ENCODE data around the gene SORBS2.
A peak's percentile ranks its signal among the peaks of the same experiment; 100 is the strongest.

The SORBS2 gene

DNA sequence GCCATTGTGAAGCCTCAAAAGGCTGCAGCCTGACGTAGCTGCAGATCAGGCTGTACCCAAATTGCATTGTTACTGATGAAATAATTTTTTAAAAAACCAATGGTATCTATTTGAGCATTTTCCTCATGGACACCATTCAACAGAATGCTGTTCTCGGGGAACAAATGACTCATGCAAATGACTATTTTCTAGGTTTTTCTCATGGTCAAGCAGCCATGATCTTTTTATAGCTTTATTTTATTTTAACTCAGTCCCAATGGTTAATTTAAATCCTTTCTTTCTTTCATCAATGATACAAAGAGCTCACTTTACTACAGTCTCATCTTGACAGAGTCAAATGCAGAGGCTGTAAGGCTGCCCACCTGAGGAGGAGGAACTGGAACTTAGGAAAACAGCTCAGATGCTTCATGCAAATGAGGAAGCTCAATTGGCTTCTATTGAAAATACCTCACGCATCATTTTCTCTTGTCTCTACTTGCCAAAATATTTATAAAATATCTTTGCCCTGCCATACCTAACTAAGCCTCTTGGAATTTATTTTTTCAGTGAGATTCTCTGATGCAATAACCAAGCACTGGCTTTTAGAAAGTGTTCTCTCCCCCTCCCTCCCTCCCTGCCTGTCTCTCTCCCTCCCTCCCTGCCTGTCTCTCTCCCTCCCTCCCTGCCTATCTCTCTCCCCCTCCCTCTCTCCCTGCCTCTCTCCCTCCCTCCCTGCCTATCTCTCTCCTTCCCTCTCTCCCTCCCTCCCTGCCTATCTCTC, 81.0 kb downstream of the SORBS2 start:
- DNase-seq (ENCODE audit: low read depth) = peak; percentile 61
- TF ChIP-seq, protein P1, sequence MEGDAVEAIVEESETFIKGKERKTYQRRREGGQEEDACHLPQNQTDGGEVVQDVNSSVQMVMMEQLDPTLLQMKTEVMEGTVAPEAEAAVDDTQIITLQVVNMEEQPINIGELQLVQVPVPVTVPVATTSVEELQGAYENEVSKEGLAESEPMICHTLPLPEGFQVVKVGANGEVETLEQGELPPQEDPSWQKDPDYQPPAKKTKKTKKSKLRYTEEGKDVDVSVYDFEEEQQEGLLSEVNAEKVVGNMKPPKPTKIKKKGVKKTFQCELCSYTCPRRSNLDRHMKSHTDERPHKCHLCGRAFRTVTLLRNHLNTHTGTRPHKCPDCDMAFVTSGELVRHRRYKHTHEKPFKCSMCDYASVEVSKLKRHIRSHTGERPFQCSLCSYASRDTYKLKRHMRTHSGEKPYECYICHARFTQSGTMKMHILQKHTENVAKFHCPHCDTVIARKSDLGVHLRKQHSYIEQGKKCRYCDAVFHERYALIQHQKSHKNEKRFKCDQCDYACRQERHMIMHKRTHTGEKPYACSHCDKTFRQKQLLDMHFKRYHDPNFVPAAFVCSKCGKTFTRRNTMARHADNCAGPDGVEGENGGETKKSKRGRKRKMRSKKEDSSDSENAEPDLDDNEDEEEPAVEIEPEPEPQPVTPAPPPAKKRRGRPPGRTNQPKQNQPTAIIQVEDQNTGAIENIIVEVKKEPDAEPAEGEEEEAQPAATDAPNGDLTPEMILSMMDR (IDR thresholded peaks at IDR 0.05; ENCODE audit: insufficient read depth, low read depth, low read length, missing control alignments) = no peak
- H3K4me3 ChIP-seq (ENCODE audit: low read depth, low read length) = no peak overlapping the region

DNA sequence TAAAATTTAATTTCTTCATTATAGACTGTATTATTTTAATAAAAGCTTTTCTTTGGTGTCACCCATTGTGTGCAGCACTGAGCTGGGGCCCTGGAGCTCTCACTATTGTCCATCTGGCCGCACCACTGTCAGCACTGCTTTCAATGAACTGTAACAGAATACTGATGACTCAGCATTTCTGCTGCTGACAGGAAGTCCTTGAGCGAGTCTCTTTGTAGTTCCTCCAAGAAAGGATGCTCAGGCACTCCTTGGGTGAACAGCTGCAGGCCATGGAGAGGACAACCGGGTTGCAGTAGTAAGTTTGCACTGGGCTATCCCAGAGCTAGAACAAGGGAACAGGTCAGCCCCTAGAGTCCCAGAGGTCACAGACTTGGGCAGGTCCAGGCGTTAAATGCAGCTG, 81.6 kb downstream of the SORBS2 start:
- TF ChIP-seq, protein P1 (IDR thresholded peaks at IDR 0.05; ENCODE audit: insufficient read depth, low read depth, low read length, missing control alignments) = no peak
- no peak overlapping the region for H3K4me3 ChIP-seq (ENCODE audit: low read depth, low read length)
- peak; percentile 82 for DNase-seq (ENCODE audit: low read depth)

DNA sequence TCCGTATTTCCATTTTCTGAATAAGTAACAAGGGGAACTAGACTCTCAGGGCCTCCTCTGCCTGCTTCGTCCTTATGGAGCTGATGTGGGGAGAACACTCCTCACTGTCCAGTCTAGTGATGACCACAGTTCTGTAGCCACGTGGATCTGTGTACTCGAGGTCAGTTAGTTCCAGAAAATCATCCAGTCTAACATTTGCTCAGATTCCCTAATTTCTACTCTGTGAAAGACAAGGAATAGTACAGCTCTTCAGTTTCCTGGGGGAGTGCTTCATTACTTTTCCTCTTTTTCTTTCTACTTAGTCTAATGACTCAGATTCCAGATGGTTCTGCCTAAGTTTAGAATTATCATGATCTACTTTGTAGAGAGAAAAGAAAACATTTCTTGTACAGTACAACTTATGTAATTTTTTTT, 82.6 kb downstream of the SORBS2 start:
- no peak overlapping the region for H3K4me3 ChIP-seq (ENCODE audit: low read depth, low read length)
- no peak for DNase-seq (ENCODE audit: low read depth)
- TF ChIP-seq, protein P1 (IDR thresholded peaks at IDR 0.05; ENCODE audit: insufficient read depth, low read depth, low read length, missing control alignments) = no peak

DNA sequence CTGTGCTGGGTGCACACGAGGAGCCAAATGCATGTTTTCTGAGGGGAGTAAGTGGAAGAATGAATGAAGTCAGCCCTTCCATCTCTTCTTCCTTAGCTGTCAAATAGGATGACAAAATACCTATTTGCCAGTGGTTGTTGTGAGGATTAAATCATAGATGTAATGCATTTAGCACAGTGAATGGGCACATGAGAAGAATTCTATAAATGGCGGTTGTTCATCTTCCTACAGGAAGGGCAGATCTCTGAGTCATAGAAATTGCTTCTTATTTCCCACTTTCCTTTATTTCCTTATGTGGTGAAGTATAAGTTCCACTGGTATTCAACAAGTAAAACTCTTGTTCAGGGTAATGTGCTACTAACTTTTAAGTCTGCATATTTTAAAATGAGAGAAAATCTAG, 83.1 kb downstream of the SORBS2 start:
- no peak for DNase-seq (ENCODE audit: low read depth)
- no peak overlapping the region for H3K4me3 ChIP-seq (ENCODE audit: low read depth, low read length)
- TF ChIP-seq, protein P1 (IDR thresholded peaks at IDR 0.05; ENCODE audit: insufficient read depth, low read depth, low read length, missing control alignments) = no peak

DNA sequence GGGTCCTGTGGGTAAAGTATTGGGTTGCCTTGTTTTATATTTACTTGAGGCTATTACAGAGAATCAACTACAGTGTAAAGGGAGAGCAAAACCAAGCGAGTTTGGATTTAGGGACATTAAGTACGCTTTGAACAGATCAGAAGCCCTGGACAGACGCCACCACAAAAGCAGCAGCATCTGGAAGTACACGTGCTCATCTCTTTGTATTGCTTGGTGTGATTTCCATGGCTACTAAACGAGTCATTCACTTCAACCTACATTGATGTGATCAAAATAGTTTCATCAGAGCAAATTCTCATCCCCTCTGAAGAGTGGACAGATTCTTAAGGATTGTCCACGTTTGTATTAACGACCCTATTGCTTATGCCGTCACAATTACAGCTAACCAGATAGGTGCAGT, 85.1 kb downstream of the SORBS2 start:
- no peak overlapping the region for H3K4me3 ChIP-seq (ENCODE audit: low read depth, low read length)
- TF ChIP-seq, protein P1 (IDR thresholded peaks at IDR 0.05; ENCODE audit: insufficient read depth, low read depth, low read length, missing control alignments) = no peak
- no peak for DNase-seq (ENCODE audit: low read depth)

DNA sequence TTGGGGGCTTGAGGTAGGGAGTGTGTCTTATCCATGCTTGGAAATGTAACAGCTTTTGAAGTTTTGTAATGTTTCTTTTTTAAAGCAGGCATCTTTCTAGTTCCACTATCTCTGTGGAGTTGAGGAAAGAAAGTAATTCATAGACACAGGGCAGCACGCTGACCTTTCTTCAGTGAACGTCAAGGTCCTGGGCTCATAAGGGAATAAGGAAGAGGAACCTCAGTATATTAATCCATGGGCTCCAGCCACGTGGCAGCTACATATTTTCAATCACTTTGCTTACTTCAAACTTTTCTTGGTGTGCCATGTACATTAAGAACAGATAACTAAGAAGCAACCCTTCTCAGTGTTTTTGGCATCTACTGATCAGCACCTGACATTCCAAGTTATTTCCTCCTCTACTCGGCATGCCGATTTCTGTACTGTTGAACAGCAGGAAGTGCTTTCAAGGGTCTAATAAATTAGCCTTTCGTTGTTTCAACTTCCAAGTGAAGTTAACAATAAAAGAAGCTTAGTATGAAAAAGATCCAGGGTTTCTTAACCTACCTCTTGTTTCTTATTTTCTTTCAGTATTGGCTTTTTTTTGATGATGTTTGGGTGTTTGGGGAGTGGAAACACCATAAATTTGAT, 88.2 kb downstream of the SORBS2 start:
- no peak overlapping the region for H3K4me3 ChIP-seq (ENCODE audit: low read depth, low read length)
- TF ChIP-seq, protein P1 (IDR thresholded peaks at IDR 0.05; ENCODE audit: insufficient read depth, low read depth, low read length, missing control alignments) = no peak
- DNase-seq (ENCODE audit: low read depth) = no peak

DNA sequence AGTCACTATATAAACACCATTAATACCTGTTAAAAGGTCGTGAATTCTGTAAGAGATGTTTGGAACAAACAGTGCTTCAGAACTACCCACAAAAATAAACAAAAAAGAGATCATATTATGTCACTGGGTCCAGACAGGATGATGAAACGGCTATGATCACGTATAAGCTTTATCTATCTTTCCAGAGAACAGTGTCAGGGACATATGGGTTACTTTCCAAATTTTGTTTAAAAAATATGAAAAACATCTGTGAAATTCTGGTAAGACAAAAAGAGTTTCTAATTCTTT, 90.0 kb downstream of the SORBS2 start:
- no peak overlapping the region for H3K4me3 ChIP-seq (ENCODE audit: low read depth, low read length)
- no peak for DNase-seq (ENCODE audit: low read depth)
- TF ChIP-seq, protein P1 (IDR thresholded peaks at IDR 0.05; ENCODE audit: insufficient read depth, low read depth, low read length, missing control alignments) = no peak
